GM12874 (cell line): Measurements from ENCODE around the gene PRKRA.

Source experiments
- CTCF ChIP-seq: IDR thresholded peaks from 2 replicates; pipeline ENCODE4 v1.5.1; 2011; ENCODE audit warnings: low read depth, mild to moderate bottlenecking, control low read depth, low read length, moderate library complexity; ENCODE audit not compliant: insufficient read depth

PRKRA gene

GRCh38 chr2:178409261-178409660, 41.7 kb downstream of the PRKRA start:
- TF ChIP-seq CTCF, result no peak

GRCh38 chr2:178404368-178404767, 46.6 kb downstream of the PRKRA start:
- no peak for TF ChIP-seq CTCF

- no peak for TF ChIP-seq CTCF
Observed at GRCh38 chr2:178403671-178404306, 47.2 kb downstream of the PRKRA start.

GRCh38 chr2:178401994-178402437, 49.0 kb downstream of the PRKRA start:
- no peak for TF ChIP-seq CTCF

- peak; percentile 48; the same call in 1 of the 2 replicates for TF ChIP-seq CTCF
Observed at GRCh38 chr2:178397002-178397605, 53.9 kb downstream of the PRKRA start.

- no peak for TF ChIP-seq CTCF
Observed at GRCh38 chr2:178395941-178396570, 54.9 kb downstream of the PRKRA start.

GRCh38 chr2:178395295-178395694, 55.7 kb downstream of the PRKRA start:
- TF ChIP-seq CTCF, result no peak
